Activated T-helper 9 cell treated with anti-CD3 and anti-CD28 coated beads, Interleukin-2, amount 50 U/mL, for 16 hours (primary cell): ENCODE data around the gene MAN1A1.

Experiments
- DNase-seq: peaks from one replicate; pipeline ENCODE4 v3.0.0-alpha.2; 2020; ENCODE audit warnings: low read depth

The MAN1A1 gene

GRCh38 chr6:119140196-119141140, 209.1 kb downstream of the MAN1A1 start:
- DNase-seq, result no peak

- no peak for DNase-seq
Observed at GRCh38 chr6:119138906-119139541, 210.5 kb downstream of the MAN1A1 start.

- DNase-seq, result no peak
Observed at GRCh38 chr6:119137194-119138072, 212.1 kb downstream of the MAN1A1 start.

- DNase-seq, result no peak
Observed at GRCh38 chr6:119134752-119135151, 214.8 kb downstream of the MAN1A1 start.

- no peak for DNase-seq
Observed at GRCh38 chr6:119133400-119133799, 216.2 kb downstream of the MAN1A1 start.

- DNase-seq, result no peak
Observed at GRCh38 chr6:119132261-119132981, 217.1 kb downstream of the MAN1A1 start.

- DNase-seq, result no peak
Observed at GRCh38 chr6:119129968-119130484, 219.5 kb downstream of the MAN1A1 start.

- no peak for DNase-seq
Observed at GRCh38 chr6:119129148-119129967, 220.2 kb downstream of the MAN1A1 start.

- no peak for DNase-seq
Observed at GRCh38 chr6:119128252-119128912, 221.2 kb downstream of the MAN1A1 start.

- no peak for DNase-seq
Observed at GRCh38 chr6:119127627-119128026, 221.9 kb downstream of the MAN1A1 start.
